GM18517 (cell line): ENCODE data around the gene ARHGAP33.

Experiments used
- ATAC-seq: cut with Tn5 transposase; IDR thresholded peaks from one replicate; pipeline ENCODE4 v1.9.1; 2021; ENCODE audit warnings: mild to moderate bottlenecking, moderate library complexity; ENCODE audit not compliant: unreplicated experiment

The ARHGAP33 gene, protein sequence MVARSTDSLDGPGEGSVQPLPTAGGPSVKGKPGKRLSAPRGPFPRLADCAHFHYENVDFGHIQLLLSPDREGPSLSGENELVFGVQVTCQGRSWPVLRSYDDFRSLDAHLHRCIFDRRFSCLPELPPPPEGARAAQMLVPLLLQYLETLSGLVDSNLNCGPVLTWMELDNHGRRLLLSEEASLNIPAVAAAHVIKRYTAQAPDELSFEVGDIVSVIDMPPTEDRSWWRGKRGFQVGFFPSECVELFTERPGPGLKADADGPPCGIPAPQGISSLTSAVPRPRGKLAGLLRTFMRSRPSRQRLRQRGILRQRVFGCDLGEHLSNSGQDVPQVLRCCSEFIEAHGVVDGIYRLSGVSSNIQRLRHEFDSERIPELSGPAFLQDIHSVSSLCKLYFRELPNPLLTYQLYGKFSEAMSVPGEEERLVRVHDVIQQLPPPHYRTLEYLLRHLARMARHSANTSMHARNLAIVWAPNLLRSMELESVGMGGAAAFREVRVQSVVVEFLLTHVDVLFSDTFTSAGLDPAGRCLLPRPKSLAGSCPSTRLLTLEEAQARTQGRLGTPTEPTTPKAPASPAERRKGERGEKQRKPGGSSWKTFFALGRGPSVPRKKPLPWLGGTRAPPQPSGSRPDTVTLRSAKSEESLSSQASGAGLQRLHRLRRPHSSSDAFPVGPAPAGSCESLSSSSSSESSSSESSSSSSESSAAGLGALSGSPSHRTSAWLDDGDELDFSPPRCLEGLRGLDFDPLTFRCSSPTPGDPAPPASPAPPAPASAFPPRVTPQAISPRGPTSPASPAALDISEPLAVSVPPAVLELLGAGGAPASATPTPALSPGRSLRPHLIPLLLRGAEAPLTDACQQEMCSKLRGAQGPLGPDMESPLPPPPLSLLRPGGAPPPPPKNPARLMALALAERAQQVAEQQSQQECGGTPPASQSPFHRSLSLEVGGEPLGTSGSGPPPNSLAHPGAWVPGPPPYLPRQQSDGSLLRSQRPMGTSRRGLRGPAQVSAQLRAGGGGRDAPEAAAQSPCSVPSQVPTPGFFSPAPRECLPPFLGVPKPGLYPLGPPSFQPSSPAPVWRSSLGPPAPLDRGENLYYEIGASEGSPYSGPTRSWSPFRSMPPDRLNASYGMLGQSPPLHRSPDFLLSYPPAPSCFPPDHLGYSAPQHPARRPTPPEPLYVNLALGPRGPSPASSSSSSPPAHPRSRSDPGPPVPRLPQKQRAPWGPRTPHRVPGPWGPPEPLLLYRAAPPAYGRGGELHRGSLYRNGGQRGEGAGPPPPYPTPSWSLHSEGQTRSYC

DNA sequence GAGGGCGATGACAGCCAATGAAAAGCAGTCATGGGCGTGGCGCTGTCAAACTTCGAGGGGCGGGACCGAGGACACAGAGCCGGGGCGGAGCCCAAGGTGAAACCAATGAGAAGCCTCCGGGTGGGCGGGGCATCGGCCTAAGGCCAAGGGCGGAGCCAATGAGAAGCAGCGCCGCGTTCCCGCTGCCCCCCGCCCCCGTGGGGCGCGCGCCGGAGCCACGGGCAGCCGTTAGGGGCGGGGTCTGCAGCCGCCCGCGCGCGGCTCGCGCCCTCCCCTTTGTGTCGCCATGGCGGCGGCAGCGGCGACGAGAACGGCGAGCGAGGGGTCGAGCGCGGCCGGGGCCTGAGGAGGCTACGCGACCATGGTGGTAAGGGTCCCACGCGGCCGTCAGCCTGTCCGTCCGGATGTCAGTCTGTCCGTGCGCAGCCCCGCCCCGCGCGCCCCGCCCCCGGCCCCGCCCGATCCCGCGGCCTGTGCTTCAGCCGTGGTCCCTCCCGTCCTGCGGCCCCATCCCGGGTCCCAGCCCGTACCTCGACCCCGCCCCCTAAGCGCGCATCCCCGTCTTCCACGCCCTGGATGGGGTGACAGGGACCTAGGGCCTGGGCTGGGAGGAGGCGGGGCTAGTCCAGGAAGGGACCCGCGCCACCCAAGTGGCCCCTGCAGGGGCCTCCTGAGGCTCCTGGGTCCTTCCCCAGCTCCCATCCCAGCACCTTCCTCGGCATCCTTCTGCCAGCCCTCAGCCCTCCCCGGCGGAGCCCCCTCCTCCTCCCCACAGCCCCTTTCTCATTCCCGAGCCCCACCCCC, at the start of gene ARHGAP33:
Gene ARHGAP33, plus strand, starts transcription at position 267 of the 804 bp plus-strand sequence. Its CDS starts 95 bp downstream, at position 362.
- ATAC-seq, result peak; percentile 86

- no peak for ATAC-seq
Measured at GRCh38 chr19:35727053-35727955, 48.1 kb upstream of the ARHGAP33 start.

DNA sequence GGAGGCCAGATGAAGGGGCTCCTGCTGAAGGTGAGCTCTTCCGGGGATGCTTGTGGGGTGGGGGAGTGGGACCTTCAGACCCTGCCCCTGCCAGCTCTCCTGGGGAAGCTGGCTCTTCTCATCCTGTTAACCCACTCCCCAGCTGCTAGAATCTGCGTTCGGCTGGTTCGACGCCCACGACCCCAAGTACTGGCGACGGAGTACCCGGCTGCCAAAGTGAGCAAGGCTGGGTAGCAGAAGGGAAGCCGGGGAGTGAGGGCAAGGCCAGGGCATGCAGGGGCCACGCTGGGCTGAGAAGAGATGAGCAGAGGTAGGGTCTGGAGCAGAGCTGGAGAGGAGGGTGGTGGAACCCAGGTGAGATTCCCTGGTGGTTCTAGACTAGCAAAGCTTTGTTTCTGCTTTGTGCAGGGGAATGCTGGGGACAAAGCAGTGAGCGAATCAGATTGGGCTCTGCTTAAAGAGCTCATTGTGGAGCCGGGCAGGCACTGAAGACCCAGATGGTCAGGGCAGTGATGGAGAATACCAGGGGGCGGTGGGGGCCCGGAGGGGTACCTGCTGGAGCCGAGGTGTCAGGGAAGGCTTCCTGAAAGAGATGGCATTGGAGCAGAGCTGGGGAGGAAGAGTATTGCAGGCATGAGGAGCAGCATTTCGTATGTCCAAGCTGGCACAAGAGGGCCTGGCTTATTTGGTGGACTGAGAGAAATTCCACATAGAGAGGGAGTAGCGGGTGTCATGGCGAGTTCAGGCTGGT, 47.2 kb upstream of the ARHGAP33 start:
- ATAC-seq, result no peak

- ATAC-seq, result no peak
Measured at GRCh38 chr19:35729021-35729420, 46.3 kb upstream of the ARHGAP33 start.

DNA sequence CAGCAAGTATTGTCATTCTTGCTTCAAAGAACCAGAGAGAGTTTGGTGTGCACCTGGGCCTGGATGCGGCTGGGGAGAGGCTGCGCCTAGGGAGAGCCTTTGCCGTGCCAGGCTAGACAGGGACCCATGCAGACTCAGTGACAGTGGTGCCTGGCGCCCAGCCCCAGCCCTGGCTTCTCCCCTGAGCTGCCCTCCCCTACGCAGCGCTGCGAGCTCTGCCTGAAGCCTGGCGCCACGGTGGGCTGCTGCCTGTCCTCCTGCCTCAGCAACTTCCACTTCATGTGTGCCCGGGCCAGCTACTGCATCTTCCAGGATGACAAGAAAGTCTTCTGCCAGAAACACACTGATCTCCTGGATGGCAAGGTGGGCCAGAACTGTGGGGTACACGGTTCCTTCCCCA, 45.6 kb upstream of the ARHGAP33 start:
- ATAC-seq, result no peak

DNA sequence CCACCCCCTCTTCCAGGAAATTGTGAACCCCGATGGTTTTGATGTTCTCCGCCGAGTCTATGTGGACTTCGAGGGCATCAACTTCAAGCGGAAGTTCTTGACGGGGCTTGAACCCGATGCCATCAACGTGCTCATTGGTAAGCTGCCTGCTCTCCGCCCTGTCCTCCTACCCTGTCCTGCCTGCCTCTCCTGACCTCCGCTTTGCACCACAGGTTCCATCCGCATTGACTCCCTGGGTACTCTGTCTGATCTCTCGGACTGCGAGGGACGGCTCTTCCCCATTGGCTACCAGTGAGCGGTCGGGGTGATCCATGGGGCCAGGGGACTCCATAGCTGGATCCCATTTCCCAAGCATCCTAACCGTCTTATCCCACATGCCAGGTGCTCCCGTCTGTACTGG, 45.0 kb upstream of the ARHGAP33 start:
- no peak for ATAC-seq

DNA sequence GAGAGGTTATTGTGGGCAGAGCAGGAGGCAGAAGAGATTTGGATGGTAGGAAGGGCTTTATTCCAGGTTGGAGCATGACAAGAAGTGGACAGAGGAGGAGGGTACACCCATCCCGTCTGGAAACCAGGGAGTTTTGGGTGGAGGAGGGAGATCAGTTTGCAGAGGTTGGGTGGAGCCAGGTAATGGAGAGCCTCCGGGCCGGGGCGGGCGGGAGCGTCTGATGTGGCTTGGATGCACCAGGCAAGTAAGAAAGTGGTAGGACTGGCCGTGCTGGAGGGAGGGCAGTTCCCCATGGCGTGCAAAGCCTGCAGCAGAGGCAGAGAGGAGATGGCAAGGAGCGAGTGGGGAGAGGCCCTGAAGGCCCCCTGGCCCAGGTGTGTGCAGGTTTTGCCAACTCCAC, 44.0 kb upstream of the ARHGAP33 start:
- no peak for ATAC-seq

DNA sequence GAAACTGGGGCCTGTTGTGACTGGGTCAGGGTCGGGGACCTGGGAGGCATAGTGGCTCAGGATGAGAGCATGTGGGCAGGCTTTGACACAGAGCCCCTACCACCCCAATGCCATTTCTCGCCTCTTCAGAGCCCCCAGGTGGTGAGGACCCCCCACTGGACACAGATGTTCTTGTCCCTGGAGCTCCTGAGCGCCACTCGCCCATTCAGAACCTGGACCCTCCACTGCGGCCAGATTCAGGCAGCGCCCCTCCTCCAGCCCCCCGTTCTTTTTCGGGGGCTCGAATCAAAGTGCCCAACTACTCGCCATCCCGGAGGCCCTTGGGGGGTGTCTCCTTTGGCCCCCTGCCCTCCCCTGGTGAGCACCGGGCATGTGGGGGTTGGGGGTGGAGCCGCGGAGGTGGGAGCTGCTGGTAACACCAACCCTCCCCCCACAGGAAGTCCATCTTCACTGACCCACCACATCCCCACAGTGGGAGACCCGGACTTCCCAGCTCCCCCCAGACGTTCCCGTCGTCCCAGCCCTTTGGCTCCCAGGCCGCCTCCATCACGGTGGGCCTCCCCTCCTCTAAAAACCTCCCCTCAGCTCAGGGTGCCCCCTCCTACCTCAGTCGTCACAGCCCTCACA, 43.5 kb upstream of the ARHGAP33 start:
- ATAC-seq, result no peak

GRCh38 chr19:35732540-35733179, 42.7 kb upstream of the ARHGAP33 start:
- ATAC-seq, result no peak

- no peak for ATAC-seq
Measured at GRCh38 chr19:35733180-35734125, 41.9 kb upstream of the ARHGAP33 start.

DNA sequence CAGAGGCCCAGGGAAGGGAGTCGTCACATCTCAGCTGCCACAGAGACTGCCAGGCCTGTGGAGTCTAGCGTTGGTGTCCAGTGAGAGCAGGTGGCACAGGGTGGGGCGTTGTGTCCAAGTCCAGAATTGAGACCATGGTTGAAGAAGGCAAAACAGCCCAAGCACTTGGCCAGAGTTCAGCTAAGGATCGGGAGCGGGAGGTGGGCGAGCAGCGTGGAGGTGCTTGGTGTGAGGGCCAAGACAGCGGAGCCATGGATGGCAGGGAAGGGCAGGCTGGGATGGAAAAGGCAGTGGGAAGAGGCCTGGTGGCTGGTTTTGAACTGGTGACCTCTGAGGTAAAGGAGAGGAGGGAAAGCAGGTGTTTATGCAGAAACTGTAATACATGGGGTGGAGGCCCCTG, 41.1 kb upstream of the ARHGAP33 start:
- ATAC-seq, result no peak

- no peak for ATAC-seq
Measured at GRCh38 chr19:35734889-35735288, 40.5 kb upstream of the ARHGAP33 start.

- ATAC-seq, result no peak
Measured at GRCh38 chr19:35736913-35737886, 38.2 kb upstream of the ARHGAP33 start.

- no peak for ATAC-seq
Measured at GRCh38 chr19:35738021-35738886, 37.1 kb upstream of the ARHGAP33 start.
